NCI-H2227 (cell line): ENCODE results near the gene NTSR1.

ENCODE experiments used
- DNase-seq: peaks from one replicate; lab custom pipeline; 2025; ENCODE audit not compliant: unreplicated experiment; lab: John Stamatoyannopoulos, UW

Gene NTSR1

GRCh38 chr20:62723768-62724450, 15.3 kb downstream of the NTSR1 start:
- no peak for DNase-seq

GRCh38 chr20:62724692-62725595, 16.3 kb downstream of the NTSR1 start:
- no peak for DNase-seq

- no peak for DNase-seq
Measured at GRCh38 chr20:62725596-62726268, 17.1 kb downstream of the NTSR1 start.

GRCh38 chr20:62726276-62726675, 17.6 kb downstream of the NTSR1 start:
- DNase-seq = no peak

- DNase-seq = no peak
Measured at GRCh38 chr20:62726716-62727583, 18.3 kb downstream of the NTSR1 start.

GRCh38 chr20:62727584-62728027, 19.0 kb downstream of the NTSR1 start:
- no peak for DNase-seq

- no peak for DNase-seq
Measured at GRCh38 chr20:62728028-62728780, 19.6 kb downstream of the NTSR1 start.

GRCh38 chr20:62728781-62729300, 20.2 kb downstream of the NTSR1 start:
- no peak for DNase-seq

GRCh38 chr20:62730481-62730880, 21.8 kb downstream of the NTSR1 start:
- DNase-seq = no peak

- DNase-seq = no peak
Measured at GRCh38 chr20:62732031-62732760, 23.6 kb downstream of the NTSR1 start.

- no peak for DNase-seq
Measured at GRCh38 chr20:62732842-62733525, 24.3 kb downstream of the NTSR1 start.

- DNase-seq = no peak
Measured at GRCh38 chr20:62733526-62733842, 24.8 kb downstream of the NTSR1 start.

GRCh38 chr20:62733891-62734290, 25.3 kb downstream of the NTSR1 start:
- DNase-seq = no peak

- no peak for DNase-seq
Measured at GRCh38 chr20:62734326-62734725, 25.7 kb downstream of the NTSR1 start.

GRCh38 chr20:62734881-62735280, 26.2 kb downstream of the NTSR1 start:
- DNase-seq = no peak

GRCh38 chr20:62735331-62735821, 26.7 kb downstream of the NTSR1 start:
- peak; percentile 12 for DNase-seq

GRCh38 chr20:62736026-62736406, 27.4 kb downstream of the NTSR1 start:
- DNase-seq = no peak

GRCh38 chr20:62736407-62737071, 27.9 kb downstream of the NTSR1 start:
- DNase-seq = no peak
